ENCODE measurements around the gene SLC6A3.
"Not testable (repeated sequence)": the region's sequence is repeated elsewhere in the genome, so short reads cannot be mapped to it uniquely, and the experiment has no call there.

Gene SLC6A3

GRCh38 chr5:1367149-1367548, 78.1 kb downstream of the SLC6A3 start:
- no peak for DNase-seq

DNA sequence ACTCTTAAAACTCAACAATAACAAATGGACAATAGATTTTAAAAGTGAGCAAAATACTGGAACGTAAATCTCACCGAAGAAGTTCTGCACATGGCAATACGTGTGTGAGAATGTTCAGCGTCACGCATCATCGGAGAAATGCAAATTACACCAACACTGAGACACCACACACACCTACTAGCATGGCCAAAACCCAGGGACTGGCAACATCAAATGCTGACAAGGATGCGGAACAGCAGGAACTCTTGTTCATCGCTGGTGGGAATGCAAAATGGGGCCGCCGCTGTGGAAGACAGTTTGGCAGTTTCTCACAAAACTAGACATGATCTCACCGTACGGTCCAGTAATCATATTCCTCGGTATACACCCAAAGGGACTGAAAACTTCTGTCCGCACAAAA, 78.7 kb downstream of the SLC6A3 start:
- no peak for DNase-seq

- DNase-seq, result no peak
Observed at GRCh38 chr5:1364211-1364610, 81.0 kb downstream of the SLC6A3 start.

GRCh38 chr5:1363581-1363980, 81.7 kb downstream of the SLC6A3 start:
- no peak for DNase-seq

GRCh38 chr5:1363160-1363559, 82.1 kb downstream of the SLC6A3 start:
- no peak for DNase-seq

GRCh38 chr5:1362242-1363015, 82.8 kb downstream of the SLC6A3 start:
- no peak for DNase-seq

DNA sequence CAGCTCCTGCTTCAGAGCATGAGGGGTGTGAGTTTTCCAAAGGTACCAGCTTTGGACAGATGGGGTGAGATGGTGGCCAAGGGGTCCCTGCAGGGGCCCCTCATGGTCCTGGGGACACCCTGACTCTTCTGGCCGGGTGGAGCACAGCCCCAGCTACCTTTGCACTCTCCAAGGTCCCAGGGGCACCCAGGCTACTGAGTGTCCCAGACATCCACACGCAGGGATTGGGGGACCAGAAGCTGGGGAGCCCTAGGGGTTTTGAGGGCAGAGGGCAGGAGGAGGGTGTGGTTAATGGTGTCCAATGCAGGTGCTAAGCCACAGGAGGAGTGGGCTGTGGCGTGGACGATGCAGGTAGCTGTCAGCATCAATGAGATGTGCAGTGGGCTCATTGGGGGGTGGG, 84.4 kb downstream of the SLC6A3 start:
- DNase-seq, result no peak

GRCh38 chr5:1360367-1360766, 84.9 kb downstream of the SLC6A3 start:
- DNase-seq, result not testable (repeated sequence)

- no peak for DNase-seq
Observed at GRCh38 chr5:1359713-1360112, 85.5 kb downstream of the SLC6A3 start.

GRCh38 chr5:1359031-1359645, 86.1 kb downstream of the SLC6A3 start:
- DNase-seq, result no peak

DNA sequence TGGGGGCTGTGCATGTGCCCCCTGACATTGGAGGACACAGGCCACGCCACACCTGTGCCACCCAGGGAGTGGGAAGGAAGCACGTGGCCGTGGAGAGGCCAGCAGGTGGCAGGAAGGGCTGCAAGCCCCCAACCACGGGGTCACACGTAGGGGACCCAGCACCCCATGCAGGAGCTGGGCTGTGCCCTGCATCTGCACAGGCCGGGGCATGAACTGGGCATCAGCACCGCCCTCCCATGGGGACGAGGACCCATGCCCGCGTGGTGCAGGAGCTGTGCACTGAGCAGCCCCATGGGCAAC, 86.6 kb downstream of the SLC6A3 start:
- no peak for DNase-seq

DNA sequence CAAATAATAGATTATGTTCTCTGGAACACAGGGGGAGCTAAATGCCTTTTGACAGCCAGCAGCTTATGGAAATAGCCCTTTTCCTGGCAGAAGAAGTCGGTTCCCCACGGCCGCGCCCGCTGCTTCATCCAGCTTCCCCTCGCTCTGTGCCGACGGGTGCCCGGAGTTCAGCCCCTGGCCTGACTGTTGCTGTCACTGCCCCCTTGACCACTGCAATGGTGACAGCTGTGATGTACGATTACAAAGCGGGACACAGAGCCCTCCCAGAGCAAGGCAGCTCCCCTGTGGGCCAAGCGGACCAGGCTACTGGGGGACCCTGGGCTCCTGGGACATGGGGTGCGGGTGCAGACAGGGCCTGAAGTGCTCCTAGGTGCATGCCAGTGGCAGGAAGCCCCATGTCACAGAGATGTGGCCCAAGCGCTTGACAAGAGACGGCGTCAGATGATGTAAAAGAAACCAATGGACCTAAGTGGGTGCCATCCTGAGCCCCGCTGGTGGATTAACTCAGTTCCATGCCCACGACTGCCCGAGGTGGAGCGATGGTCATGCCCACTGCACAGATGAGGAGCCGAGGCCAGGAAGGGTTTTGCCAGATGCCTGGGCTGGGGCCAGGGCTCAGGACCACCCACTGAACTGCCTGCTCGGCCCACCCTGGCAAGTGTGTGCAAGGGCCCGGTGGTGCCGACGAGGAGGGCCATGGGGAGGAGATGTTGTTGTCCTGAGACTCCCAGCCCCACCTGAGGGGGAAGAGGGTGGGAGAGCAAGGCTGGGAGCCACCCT, 87.1 kb downstream of the SLC6A3 start:
- no peak for DNase-seq

DNA sequence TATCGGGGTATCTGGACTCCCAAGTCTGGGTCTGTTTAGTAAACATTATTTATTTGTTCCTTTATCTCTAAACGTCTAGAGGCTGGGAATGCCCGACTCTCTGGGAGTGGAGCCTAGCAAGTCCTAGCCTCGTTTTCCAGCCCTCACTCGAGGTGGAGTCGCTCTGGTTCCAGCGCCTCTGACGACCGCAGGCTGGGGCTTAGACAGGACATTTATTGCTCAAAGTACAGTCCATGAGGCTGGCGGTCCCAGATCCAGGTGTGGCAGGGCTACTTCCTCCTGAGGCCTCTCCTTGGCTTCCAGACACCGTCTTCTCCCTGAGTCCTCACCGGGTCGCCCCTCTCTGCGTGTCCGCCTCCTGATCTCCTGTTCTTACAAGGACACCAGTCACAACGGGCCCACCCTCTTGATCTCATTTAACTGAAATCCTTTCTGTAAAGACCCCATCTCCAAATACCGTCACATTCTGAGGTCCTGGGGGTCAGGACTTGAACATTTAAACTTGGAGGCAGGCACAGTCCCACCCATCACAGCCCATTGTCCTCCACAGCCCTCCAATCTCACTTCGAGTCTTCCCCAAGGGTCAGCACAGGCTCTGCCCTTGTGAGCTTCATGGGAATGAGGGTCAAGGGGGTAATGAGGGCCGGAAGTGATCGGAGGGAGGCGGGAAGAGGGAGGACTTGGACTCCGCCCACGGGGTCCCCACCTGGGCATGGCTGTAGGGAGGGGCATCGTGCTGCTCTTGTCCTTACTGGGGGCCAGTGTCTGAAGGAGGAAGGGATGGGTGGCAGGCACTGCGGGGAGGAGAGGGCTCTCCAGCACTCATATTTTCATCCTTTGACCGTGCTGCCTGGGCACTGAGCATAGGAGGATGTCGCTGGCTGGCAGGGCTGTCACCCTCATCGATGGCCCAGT, 88.1 kb downstream of the SLC6A3 start:
- DNase-seq, result no peak

DNA sequence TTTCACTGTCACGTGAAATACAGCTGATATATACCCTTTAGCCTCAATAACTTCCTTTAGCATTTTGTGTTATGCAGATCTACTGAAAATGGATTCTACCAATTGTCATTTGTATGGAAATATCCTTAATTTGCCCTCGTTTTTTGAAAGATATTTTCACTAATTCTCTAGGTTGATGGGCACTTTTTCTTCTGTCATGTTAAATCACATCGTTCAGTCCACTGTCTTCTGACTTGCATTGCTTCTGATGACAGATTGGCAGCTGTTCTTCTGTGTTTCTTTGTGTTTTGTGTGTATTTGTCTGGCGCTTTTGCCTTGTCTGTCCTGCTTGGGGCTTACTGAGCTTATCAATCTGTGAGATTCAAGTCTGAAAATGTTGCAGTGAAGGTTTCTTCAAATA, 90.7 kb downstream of the SLC6A3 start:
- DNase-seq, result no peak

GRCh38 chr5:1352231-1353219, 92.7 kb downstream of the SLC6A3 start:
- no peak for DNase-seq

DNA sequence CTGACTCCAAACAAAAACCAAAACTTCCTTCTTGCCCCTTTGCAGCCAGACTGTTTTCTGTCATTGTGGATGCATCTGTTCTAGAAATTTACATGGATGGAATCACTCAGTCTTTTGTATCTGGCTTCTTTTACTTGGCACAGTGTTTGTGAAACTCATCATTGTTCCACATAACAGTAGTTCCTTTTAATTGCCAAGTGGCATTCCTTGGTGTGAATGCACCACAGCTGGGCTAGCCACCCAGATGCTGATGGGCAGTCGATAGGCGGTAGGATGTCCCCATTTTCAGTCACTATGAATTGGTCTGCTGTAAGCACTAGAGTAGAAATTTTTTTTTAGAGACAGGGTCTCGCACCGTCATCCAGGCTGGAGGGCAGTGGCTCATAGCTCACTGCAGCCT, 94.1 kb downstream of the SLC6A3 start:
- DNase-seq, result no peak

DNA sequence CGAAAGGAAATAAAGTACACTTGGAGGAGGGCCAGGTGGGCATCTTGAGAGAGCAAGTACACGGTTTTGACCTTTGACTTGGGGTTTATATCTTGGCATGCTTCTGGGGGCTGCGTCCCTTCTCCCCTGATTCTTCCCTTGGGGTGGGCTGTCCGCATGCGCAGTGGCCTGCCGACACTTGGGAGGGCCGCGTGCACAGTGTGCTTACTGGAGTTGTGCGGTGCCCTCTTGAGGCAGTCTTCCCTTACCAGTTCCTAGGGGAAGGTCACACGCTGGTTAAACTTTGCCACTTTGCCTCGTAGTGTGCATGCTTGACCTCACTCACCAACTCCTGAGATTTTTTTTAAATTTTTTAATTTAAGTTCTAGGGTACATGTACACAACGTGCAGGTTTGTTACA, 96.0 kb downstream of the SLC6A3 start:
- DNase-seq, result no peak

- DNase-seq, result no peak
Observed at GRCh38 chr5:1348986-1349245, 96.3 kb downstream of the SLC6A3 start.

GRCh38 chr5:1347571-1347970, 97.7 kb downstream of the SLC6A3 start:
- no peak for DNase-seq

GRCh38 chr5:1346627-1347440, 98.4 kb downstream of the SLC6A3 start:
- DNase-seq, result no peak
